GM19328 (cell line): ENCODE data around the gene ATP11A.

Source experiments
- ATAC-seq: cut with Tn5 transposase; IDR thresholded peaks from one replicate; pipeline ENCODE4 v1.9.1; 2021; ENCODE audit warnings: mild to moderate bottlenecking, moderate library complexity; ENCODE audit not compliant: unreplicated experiment

The ATP11A gene

GRCh38 chr13:112738606-112739005, 48.8 kb downstream of the ATP11A start:
- no peak for ATAC-seq

- no peak for ATAC-seq
Measured at GRCh38 chr13:112740502-112741131, 50.8 kb downstream of the ATP11A start.

GRCh38 chr13:112741185-112741755, 51.4 kb downstream of the ATP11A start:
- no peak for ATAC-seq

GRCh38 chr13:112741835-112742570, 52.2 kb downstream of the ATP11A start:
- ATAC-seq: no peak

- ATAC-seq: no peak
Measured at GRCh38 chr13:112742583-112742982, 52.7 kb downstream of the ATP11A start.

GRCh38 chr13:112743451-112744167, 53.8 kb downstream of the ATP11A start:
- no peak for ATAC-seq

GRCh38 chr13:112744168-112745021, 54.6 kb downstream of the ATP11A start:
- ATAC-seq: no peak

GRCh38 chr13:112746044-112746443, 56.2 kb downstream of the ATP11A start:
- no peak for ATAC-seq

- no peak for ATAC-seq
Measured at GRCh38 chr13:112747256-112747655, 57.4 kb downstream of the ATP11A start.

- ATAC-seq: no peak
Measured at GRCh38 chr13:112748947-112749735, 59.3 kb downstream of the ATP11A start.

- ATAC-seq: no peak
Measured at GRCh38 chr13:112750570-112750969, 60.7 kb downstream of the ATP11A start.

GRCh38 chr13:112751617-112752016, 61.8 kb downstream of the ATP11A start:
- ATAC-seq: no peak

GRCh38 chr13:112752211-112752610, 62.4 kb downstream of the ATP11A start:
- ATAC-seq: no peak

- no peak for ATAC-seq
Measured at GRCh38 chr13:112752711-112753541, 63.1 kb downstream of the ATP11A start.

GRCh38 chr13:112753833-112754232, 64.0 kb downstream of the ATP11A start:
- ATAC-seq: no peak

GRCh38 chr13:112754281-112755025, 64.6 kb downstream of the ATP11A start:
- no peak for ATAC-seq

GRCh38 chr13:112755331-112755730, 65.5 kb downstream of the ATP11A start:
- ATAC-seq: no peak

- no peak for ATAC-seq
Measured at GRCh38 chr13:112756081-112756480, 66.2 kb downstream of the ATP11A start.
